PC-3 (cell line): ENCODE results near the gene CCNL1. TPM values are rescaled to one million over a fixed set of nuclear protein-coding genes. Genes with fewer than 3 reads are reported as not detected.
"Not testable (repeated sequence)": the region's sequence is repeated elsewhere in the genome, so short reads cannot be mapped to it uniquely, and the experiment has no call there.

Source experiments
- ATAC-seq: fragments of 200-7000 bp; cut with Tn5 transposase; 2 replicates; pipeline ENCODE4 v1.9.1; 2020; ENCODE audit warnings: mild to moderate bottlenecking, moderate library complexity
- BruUV-seq: library from RNA; stranded (reverse); fragments of 400-500 nt; replicated peaks from 2 replicates; lab custom pipeline; 2021; lab: Mats Ljungman, UMichigan
- CTCF ChIA-PET: fragments of 300-600 bp; sonication (Branson Sonifier 250); formaldehyde crosslinking; loops from one replicate; lab custom pipeline; 2022; ENCODE audit warnings: antibody characterized with exemption; lab: Charles Lee
- POLR2A ChIA-PET: fragments of 300-600 bp; sonication (Branson Sonifier 250); formaldehyde crosslinking; loops from one replicate; lab custom pipeline; 2022; ENCODE audit warnings: antibody characterized with exemption; ENCODE audit not compliant: unreplicated experiment; lab: Charles Lee
- DNase-seq: peaks from one replicate; pipeline ENCODE4 v3.0.0-alpha.2; 2015
- H2AFZ ChIP-seq: fragments of 300-600 bp; sonication (generic); 2 replicates; pipeline ENCODE4 v1.6.0; 2016; ENCODE audit warnings: antibody characterized with exemption, low read length
- H3F3A ChIP-seq: fragments of 300-600 bp; sonication (generic); one replicate; pipeline ENCODE4 v1.6.0; 2017; ENCODE audit warnings: antibody characterized with exemption, low read length, control low read depth, mild to moderate bottlenecking; ENCODE audit not compliant: unreplicated experiment
- H3K27ac ChIP-seq: fragments of 300-600 bp; sonication (generic); 2 replicates; pipeline ENCODE4 v1.5.1; 2016; ENCODE audit warnings: mild to moderate bottlenecking, low read length
- H3K27me3 ChIP-seq: fragments of 300-600 bp; sonication (generic); 2 replicates; pipeline ENCODE4 v1.6.1; 2016; ENCODE audit warnings: low read length, mixed read lengths
- H3K36me3 ChIP-seq: fragments of 300-600 bp; sonication (generic); 2 replicates; pipeline ENCODE4 v1.6.1; 2016; ENCODE audit warnings: low read depth, mixed run types, low read length, mixed read lengths
- H3K4me1 ChIP-seq: fragments of 300-600 bp; sonication (generic); 2 replicates; pipeline ENCODE4 v1.5.1; 2016; ENCODE audit warnings: low read length; ENCODE audit not compliant: insufficient read depth
- H3K4me2 ChIP-seq: fragments of 300-600 bp; sonication (generic); 2 replicates; pipeline ENCODE4 v1.6.0; 2016; ENCODE audit warnings: low read length
- H3K4me3 ChIP-seq: fragments of 300-600 bp; sonication (generic); 2 replicates; pipeline ENCODE4 v1.5.1; 2016; ENCODE audit warnings: mild to moderate bottlenecking, low read length, mixed read lengths
- H3K79me2 ChIP-seq: fragments of 300-600 bp; sonication (generic); 2 replicates; pipeline ENCODE4 v1.6.1; 2017; ENCODE audit warnings: low read length, mixed read lengths
- H3K9ac ChIP-seq: fragments of 300-600 bp; sonication (generic); 2 replicates; pipeline ENCODE4 v1.6.0; 2016; ENCODE audit warnings: mild to moderate bottlenecking, low read length
- H3K9me2 ChIP-seq: fragments of 300-600 bp; sonication (generic); replicated peaks from 2 replicates; pipeline ENCODE4 v1.6.1; 2016; ENCODE audit warnings: mixed run types, low read length, mixed read lengths
- H3K9me3 ChIP-seq: fragments of 300-600 bp; sonication (generic); 2 replicates; pipeline ENCODE4 v1.6.1; 2016; ENCODE audit warnings: low read length, mixed read lengths
- H4K20me1 ChIP-seq: fragments of 300-600 bp; sonication (generic); 2 replicates; pipeline ENCODE4 v1.6.1; 2016; ENCODE audit warnings: low read length, mixed read lengths
- EZH2 ChIP-seq: fragments of 300-600 bp; sonication (generic); IDR thresholded peaks from one replicate; pipeline ENCODE4 v1.6.1; 2017; ENCODE audit warnings: antibody characterized with exemption, mild to moderate bottlenecking, low read length; ENCODE audit not compliant: unreplicated experiment
- EZH2phosphoT487 ChIP-seq: fragments of 300-600 bp; sonication (generic); IDR thresholded peaks from 2 replicates; pipeline ENCODE4 v1.6.1; 2018; ENCODE audit warnings: mild to moderate bottlenecking, antibody characterized with exemption, low read length, borderline replicate concordance
- intact Hi-C: fragments of 100-400 bp; cut with micrococcal nuclease; formaldehyde crosslinking; loops from 2 replicates; pipeline ENCODE4 v1.9.0; 2023
- total RNA-seq: library from RNA; depleted of rRNA; stranded (reverse); fragments of >200 nt; gene quantifications from 2 replicates; pipeline ENCODE4 v1.2.3, GENCODE V29; 2014
- TF ChIP-seq, protein P1 (sequence below): fragments of 300-600 bp; sonication (generic); conservative IDR thresholded peaks from 2 replicates; pipeline ENCODE4 v1.5.1; 2017; ENCODE audit warnings: antibody characterized with exemption, low read depth, mild to moderate bottlenecking, low read length

Gene CCNL1
- total RNA-seq, 1 experiment from 2014 or later: 231 TPM

DNA sequence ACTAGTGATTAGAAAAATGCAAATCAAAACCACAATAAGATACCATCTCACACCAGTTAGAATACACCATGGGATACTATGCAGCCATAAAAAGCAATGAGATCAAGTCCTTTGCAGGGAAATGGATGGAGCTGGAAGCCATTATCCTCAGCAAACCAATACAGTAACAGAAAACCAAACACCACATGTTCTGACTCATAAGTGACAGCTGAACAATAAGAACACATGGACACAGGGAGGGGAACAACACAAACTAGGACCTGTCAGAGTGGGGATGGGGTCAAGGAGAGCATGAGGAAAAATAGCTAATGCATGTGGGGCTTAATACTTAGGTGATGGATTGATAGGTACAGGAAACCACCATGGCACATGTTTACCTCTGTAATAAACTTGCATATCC is 36.0 kb upstream of the CCNL1 start:
- no peaks in the 10 kb centered on the region for H3K27me3 ChIP-seq
- H3K9me2 ChIP-seq: no peaks in the 10 kb centered on the region
- H3K4me1 ChIP-seq: no peaks in the 10 kb centered on the region
- no peaks in the 10 kb centered on the region for H3K79me2 ChIP-seq
- H3F3A ChIP-seq: no peaks in the 10 kb centered on the region
- no peak overlapping the region for H3K9ac ChIP-seq
- no peak overlapping the region for H3K4me2 ChIP-seq
- intact Hi-C loops: no loop called here
- H3K4me3 ChIP-seq: no peak overlapping the region
- DNase-seq (no peak), ATAC-seq (no peak)
- BruUV-seq: no TSS peak
- no peaks in the 10 kb centered on the region for H4K20me1 ChIP-seq
- CTCF ChIA-PET: no interaction called here
- H2AFZ ChIP-seq: no peak overlapping the region
- H3K27ac ChIP-seq: no peak overlapping the region
- no peaks in the 10 kb centered on the region for H3K9me3 ChIP-seq
- POLR2A ChIA-PET: no interaction called here
- no peak for TF ChIP-seq EZH2
- TF ChIP-seq, protein P1, sequence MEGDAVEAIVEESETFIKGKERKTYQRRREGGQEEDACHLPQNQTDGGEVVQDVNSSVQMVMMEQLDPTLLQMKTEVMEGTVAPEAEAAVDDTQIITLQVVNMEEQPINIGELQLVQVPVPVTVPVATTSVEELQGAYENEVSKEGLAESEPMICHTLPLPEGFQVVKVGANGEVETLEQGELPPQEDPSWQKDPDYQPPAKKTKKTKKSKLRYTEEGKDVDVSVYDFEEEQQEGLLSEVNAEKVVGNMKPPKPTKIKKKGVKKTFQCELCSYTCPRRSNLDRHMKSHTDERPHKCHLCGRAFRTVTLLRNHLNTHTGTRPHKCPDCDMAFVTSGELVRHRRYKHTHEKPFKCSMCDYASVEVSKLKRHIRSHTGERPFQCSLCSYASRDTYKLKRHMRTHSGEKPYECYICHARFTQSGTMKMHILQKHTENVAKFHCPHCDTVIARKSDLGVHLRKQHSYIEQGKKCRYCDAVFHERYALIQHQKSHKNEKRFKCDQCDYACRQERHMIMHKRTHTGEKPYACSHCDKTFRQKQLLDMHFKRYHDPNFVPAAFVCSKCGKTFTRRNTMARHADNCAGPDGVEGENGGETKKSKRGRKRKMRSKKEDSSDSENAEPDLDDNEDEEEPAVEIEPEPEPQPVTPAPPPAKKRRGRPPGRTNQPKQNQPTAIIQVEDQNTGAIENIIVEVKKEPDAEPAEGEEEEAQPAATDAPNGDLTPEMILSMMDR: no peak
- TF ChIP-seq EZH2phosphoT487: no peak
- H3K36me3 ChIP-seq: no peaks in the 10 kb centered on the region

DNA sequence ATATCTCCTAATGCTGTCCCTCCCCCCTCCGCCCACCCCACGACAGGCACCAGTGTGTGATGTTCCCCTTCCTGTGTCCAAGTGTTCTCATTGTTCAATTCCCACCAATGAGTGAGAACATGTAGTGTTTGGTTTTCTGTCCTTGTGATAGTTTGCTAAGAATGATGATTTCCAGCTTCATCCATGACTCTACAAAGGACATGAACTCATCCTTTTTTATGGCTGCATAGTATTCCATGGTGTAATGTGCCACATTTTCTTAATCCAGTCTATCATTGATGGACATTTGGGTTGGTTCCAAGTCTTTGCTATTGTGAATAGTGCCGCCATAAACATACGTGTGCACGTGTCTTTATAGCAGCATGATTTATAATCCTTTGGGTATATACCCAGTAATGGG is 31.2 kb upstream of the CCNL1 start:
- DNase-seq, H3K4me3 ChIP-seq, BruUV-seq, CTCF ChIA-PET, H3K9me2 ChIP-seq, H3K4me1 ChIP-seq, H3K9me3 ChIP-seq, H3K27me3 ChIP-seq, H3K4me2 ChIP-seq, H3K9ac ChIP-seq, H4K20me1 ChIP-seq, H3K79me2 ChIP-seq, H3F3A ChIP-seq, H3K36me3 ChIP-seq, POLR2A ChIA-PET, intact Hi-C loops, H3K27ac ChIP-seq, ATAC-seq, H2AFZ ChIP-seq: not testable (repeated sequence)

DNA sequence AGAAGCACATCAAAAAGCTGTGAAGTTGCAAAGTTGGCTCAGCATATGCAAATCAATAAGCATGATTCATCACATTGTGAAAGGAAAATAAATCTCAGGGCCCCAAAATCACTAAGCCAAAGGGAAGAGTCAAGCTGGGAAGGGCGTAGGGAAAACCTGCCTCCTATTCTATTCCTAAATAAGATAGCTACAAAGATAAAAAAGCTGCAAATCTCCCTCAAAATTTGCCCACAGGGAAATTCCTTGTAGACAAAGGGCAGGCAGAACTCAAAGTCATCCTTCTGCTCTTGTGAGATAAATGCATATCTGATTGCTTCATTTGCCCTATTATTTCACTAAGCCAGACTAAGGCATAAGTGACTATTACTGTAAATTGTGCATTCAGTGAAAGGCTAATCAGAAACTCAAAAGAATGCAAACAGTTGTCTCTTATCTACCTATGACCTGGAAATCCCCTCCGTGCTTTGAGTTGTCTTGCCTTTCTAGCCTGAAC is 30.5 kb upstream of the CCNL1 start:
- Histone ChIP-seq H2AFZ (no peak overlapping the region), H3K27me3 (no peaks in the 10 kb centered on the region), H3K36me3 (no peaks in the 10 kb centered on the region), H3K79me2 (no peaks in the 10 kb centered on the region), H3F3A (no peaks in the 10 kb centered on the region), H3K4me1 (no peaks in the 10 kb centered on the region), H3K9ac (no peak overlapping the region), H3K9me2 (no peaks in the 10 kb centered on the region), H4K20me1 (no peaks in the 10 kb centered on the region), H3K9me3 (0 out of 2 replicates have a peak, but pooled peaks cover 5% of the 10 kb centered on the region), H3K4me3 (no peak overlapping the region), H3K27ac (no peak overlapping the region), H3K4me2 (no peak overlapping the region)
- ATAC-seq (no peak), DNase-seq (no peak)
- TF ChIP-seq EZH2phosphoT487: no peak
- no peak for TF ChIP-seq EZH2
- TF ChIP-seq, protein P1: no peak
- ChIA-PET CTCF (no interaction called here), POLR2A (no interaction called here)
- BruUV-seq: no TSS peak
- intact Hi-C loops: no loop called here
